A673 (cell line): ENCODE results near the gene RPH3AL.

ENCODE experiments used
- EZH2 ChIP-seq: fragments of 200-600 bp; sonication (generic); IDR thresholded peaks from 2 replicates; pipeline ENCODE4 v1.6.1; 2017; ENCODE audit warnings: borderline replicate concordance, low read depth, mild to moderate bottlenecking, mixed read lengths, antibody characterized with exemption, low read length; ENCODE audit not compliant: poor library complexity, severe bottlenecking
- TF ChIP-seq, protein P1 (sequence below): fragments of 300-800, 200-600 bp; sonication (generic); conservative IDR thresholded peaks from 2 replicates; pipeline ENCODE4 v1.5.1; 2017; ENCODE audit warnings: low read depth, mild to moderate bottlenecking, antibody characterized with exemption, low read length, moderate library complexity, mixed read lengths

- TF ChIP-seq, protein P1, sequence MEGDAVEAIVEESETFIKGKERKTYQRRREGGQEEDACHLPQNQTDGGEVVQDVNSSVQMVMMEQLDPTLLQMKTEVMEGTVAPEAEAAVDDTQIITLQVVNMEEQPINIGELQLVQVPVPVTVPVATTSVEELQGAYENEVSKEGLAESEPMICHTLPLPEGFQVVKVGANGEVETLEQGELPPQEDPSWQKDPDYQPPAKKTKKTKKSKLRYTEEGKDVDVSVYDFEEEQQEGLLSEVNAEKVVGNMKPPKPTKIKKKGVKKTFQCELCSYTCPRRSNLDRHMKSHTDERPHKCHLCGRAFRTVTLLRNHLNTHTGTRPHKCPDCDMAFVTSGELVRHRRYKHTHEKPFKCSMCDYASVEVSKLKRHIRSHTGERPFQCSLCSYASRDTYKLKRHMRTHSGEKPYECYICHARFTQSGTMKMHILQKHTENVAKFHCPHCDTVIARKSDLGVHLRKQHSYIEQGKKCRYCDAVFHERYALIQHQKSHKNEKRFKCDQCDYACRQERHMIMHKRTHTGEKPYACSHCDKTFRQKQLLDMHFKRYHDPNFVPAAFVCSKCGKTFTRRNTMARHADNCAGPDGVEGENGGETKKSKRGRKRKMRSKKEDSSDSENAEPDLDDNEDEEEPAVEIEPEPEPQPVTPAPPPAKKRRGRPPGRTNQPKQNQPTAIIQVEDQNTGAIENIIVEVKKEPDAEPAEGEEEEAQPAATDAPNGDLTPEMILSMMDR: no peak
- no peak for TF ChIP-seq EZH2
These were observed 67.8 kb downstream of the RPH3AL start for GRCh38 chr17:284676-285355.
